IPS DF 6.9 (cell line): ENCODE results near the gene HIGD1C.
"Not testable (repeated sequence)": the region's sequence is repeated elsewhere in the genome, so short reads cannot be mapped to it uniquely, and the experiment has no call there.

Experiments
- DNase-seq: peaks from one replicate; pipeline ENCODE4 v3.0.0-alpha.2; 2013; ENCODE audit warnings: low read depth, low spot score
- H3K27ac ChIP-seq: one replicate; pipeline ENCODE4 v1.5.1; 2013; ENCODE audit warnings: low read length, control low read depth
- H3K27me3 ChIP-seq: 2 replicates; pipeline ENCODE4 v1.6.1; 2013; ENCODE audit warnings: mild to moderate bottlenecking, low read length; ENCODE audit not compliant: control insufficient read depth, insufficient read depth
- H3K36me3 ChIP-seq: 2 replicates; pipeline ENCODE4 v1.6.1; 2013; ENCODE audit warnings: low read length; ENCODE audit not compliant: control insufficient read depth, insufficient read depth
- H3K4me1 ChIP-seq: 2 replicates; pipeline ENCODE4 v1.6.1; 2013; ENCODE audit warnings: low read length; ENCODE audit not compliant: control insufficient read depth, insufficient read depth
- H3K4me3 ChIP-seq: 2 replicates; pipeline ENCODE4 v1.5.1; 2013; ENCODE audit warnings: mild to moderate bottlenecking, low read length
- H3K9me3 ChIP-seq: 2 replicates; pipeline ENCODE4 v1.6.1; 2013; ENCODE audit warnings: low read length, inconsistent platforms; ENCODE audit not compliant: control insufficient read depth, insufficient read depth
- WGBS: extraction: QIAGEN DNeasy Blood & Tissue Kit; methylation state at CpG from one replicate; pipeline ENCODE4 v1.1.7; 2013; ENCODE audit warnings: mixed read lengths, missing lambda C conversion rate; ENCODE audit not compliant: insufficient read length, insufficient coverage; 5-methylcytosine and 5-hydroxymethylcytosine counted together

The HIGD1C gene

DNA sequence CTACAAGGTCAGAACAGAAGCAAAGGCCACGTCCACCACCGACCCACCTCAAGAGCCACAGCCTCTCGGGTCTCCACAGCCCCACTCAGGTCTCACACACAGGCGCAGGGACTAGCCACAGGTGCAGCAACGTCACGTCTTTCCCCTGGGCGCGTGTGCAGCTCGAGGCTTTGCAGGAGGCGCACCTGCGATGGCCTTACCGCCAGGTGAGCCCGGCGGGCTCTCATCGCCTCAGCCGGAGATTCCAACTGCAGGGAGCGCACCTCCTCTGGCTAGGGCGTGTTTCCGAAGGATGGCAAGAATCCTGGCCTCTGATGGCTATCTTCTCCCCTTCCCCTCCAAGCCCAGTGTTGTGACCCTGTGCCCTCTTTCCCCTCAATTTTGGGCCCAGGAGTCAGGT lies at the start of gene HIGD1C:
HIGD1C (plus strand) TSS at position 35 of the 400 bp plus-strand sequence. CDS start 1,455 bp downstream, outside the sequence.
- no peak for DNase-seq
- Histone ChIP-seq H3K4me1 (no peaks in the 10 kb centered on the region), H3K9me3 (no peaks in the 10 kb centered on the region), H3K27ac (no peak within 1 kb of the TSS), H3K27me3 (no peaks in the 10 kb centered on the region), H3K36me3 (no peaks in the 10 kb centered on the region), H3K4me3 (no peak within 1 kb of the TSS)
- WGBS, result no CpG with 5 or more reads among the region's 19 CpGs

DNA sequence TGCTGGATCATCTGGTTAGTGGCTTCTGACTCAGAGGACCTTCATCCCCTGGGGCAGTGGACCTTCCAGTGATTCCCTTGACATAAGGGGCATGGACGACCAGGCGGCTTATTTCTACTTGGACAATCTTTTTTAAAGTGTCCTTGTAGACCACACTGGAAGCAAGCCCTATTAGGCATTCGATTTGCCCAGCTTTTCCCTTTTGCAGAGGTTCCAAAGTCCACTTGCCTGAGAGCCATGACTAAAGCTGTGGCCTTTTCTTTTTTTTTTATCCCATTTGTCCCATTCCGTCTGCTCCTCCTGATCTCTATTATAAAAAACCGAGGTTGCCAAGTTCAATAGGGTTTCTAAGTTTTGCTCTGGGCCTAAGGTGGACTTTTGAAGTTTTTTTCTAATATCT lies 43.9 kb upstream of the HIGD1C start:
- not testable (repeated sequence) for H3K27ac ChIP-seq, DNase-seq

DNA sequence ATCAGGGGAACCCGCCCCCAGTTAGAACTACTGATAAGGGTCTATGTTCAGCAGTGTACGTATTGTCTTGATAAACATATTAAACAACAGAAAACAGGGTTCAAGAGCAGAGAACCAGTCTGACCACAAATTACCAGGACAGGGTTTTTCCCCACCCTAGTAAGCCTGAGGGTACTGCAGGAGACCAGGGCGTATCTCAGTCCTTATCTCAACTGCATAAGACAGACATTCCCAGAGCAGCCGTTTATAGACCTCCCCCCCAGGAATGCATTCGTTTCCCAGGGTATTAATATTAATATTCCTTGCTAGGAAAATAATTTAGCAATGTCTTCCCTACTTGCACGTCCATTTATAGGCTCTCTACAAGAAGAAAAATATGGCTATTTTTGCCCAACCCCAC lies 40.0 kb upstream of the HIGD1C start:
- H3K36me3 ChIP-seq, H3K9me3 ChIP-seq, H3K27me3 ChIP-seq, DNase-seq, H3K4me1 ChIP-seq, H3K27ac ChIP-seq, H3K4me3 ChIP-seq: not testable (repeated sequence)
- WGBS, result no CpG with 5 or more reads among the region's 6 CpGs

More for the DNA sequence above, 43.9 kb upstream of the HIGD1C start:
- H3K4me3 ChIP-seq, H3K27me3 ChIP-seq, H3K4me1 ChIP-seq, H3K36me3 ChIP-seq, H3K9me3 ChIP-seq: not testable (repeated sequence)
- WGBS, result no CpG with 5 or more reads among the region's 5 CpGs

DNA sequence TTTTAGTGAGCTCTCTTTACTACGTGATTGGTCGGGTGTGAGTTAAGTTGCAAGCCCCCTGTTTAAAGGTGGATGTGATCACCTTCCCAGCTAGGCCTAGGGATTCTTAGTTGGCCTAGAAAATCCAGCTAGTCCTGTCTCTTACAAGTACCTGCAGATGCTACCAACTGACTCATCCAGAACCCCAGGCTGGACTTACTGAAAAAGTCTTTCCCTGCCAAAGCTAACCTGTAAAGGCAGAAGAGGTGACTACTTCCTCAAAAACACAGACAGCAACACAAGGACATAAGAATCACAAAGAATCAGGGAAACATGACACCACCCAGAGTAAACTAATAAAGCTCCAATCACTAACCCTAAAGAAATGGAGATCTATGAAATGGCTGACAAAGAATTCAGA lies 39.1 kb upstream of the HIGD1C start:
- Histone ChIP-seq H3K27me3 (no peaks in the 10 kb centered on the region), H3K36me3 (no peaks in the 10 kb centered on the region), H3K4me1 (no peaks in the 10 kb centered on the region), H3K4me3 (no peak overlapping the region), H3K27ac (no peak overlapping the region), H3K9me3 (peaks cover 4% of the 10 kb centered on the region; the same call in 1 of the 2 replicates)
- DNase-seq, result no peak
- WGBS, result no CpG with 5 or more reads among the region's 2 CpGs

DNA sequence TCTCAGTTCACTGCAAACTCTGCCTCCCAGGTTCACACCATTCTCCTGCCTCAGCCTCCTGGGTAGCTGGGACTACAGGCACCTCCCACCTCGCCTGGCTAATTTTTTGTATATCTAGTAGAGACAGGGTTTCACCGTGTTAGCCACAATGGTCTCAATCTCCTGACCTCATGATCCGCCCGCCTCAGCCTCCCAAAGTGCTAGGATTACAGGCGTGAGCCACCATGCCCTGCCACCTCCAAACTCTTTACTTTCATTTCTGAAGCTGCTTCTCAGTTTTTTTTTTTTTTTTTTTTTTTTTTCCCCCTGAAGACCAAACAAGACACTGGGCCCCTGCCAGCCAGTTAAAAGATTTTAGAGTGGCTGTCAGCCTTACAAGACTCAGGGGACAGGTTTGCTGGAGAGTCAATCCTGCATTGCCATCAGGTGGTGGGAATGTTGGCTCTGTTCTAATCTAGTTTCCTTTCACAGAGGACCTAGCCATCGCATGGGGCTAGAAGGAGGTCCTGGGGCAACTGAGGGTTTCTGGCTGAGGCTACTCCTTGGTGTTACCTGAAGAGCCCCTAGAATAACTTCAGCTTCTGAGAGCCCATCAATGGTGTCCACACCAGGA lies 37.4 kb upstream of the HIGD1C start:
- no peak for DNase-seq
- H3K36me3 ChIP-seq, result no peaks in the 10 kb centered on the region
- no CpG with 5 or more reads among the region's 6 CpGs for WGBS
- H3K4me3 ChIP-seq, result no peak overlapping the region
- no peaks in the 10 kb centered on the region for H3K27me3 ChIP-seq
- H3K4me1 ChIP-seq, result no peaks in the 10 kb centered on the region
- peaks cover 4% of the 10 kb centered on the region; the same call in 1 of the 2 replicates for H3K9me3 ChIP-seq
- H3K27ac ChIP-seq, result no peak overlapping the region

DNA sequence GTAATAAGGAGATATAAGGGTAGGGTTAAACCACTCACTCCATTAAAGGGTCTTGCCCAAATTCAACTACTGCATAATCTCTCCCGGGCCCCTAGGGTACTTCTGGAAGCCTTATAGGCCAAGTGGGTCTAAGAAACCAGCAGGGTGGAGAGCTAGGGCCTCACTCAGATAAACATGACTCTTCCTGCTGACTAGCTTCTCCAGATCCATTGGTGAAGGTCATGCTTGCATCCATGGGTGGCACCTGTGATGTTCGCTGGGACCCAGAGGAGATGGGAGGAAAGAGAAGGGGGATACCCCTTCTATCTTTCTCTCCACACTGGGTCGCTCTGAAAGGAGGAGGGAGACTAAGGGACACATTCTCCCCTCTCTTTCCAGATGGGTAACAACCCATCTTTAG lies 36.1 kb upstream of the HIGD1C start:
- no CpG with 5 or more reads among the region's 3 CpGs for WGBS
- Histone ChIP-seq H3K4me1 (no peaks in the 10 kb centered on the region), H3K36me3 (no peaks in the 10 kb centered on the region), H3K27me3 (no peaks in the 10 kb centered on the region), H3K9me3 (peaks cover 4% of the 10 kb centered on the region; the same call in 1 of the 2 replicates), H3K27ac (no peak overlapping the region), H3K4me3 (no peak overlapping the region)
- DNase-seq, result no peak

DNA sequence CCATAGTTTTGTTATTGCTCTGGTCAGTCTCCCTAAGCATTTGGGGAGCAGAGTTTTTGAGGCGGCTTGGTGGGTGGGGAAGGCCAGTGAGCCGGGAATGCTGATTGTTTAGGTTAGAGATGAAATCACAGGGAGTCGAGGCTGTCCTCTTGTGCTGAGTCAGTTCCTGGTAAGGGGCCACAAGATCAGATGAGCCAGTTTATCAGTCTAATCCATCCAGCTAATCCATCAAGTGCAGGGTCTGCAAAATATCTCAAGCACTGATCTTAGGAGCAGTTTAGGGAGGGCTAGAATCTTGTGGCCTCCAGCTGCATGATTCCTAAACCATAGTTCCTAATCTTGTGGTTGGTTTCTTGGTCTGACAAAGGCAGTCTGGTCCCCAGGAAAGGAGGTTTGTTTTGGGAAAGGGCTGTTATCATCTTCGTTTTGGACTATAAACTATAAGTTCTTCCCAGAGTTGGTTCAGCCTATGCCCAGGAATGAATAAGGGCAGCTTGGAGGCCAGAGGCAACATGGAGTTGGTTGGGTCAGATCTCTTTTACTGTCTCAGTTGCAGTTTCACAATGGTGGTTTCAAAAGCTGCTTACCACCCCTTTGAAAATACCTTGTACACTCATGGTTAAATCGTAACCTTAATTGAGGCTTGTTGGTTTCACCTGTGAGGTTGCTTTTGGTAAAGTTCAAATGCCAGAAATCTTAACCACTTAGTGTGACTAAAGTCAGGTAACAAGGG lies 33.6 kb upstream of the HIGD1C start:
- Histone ChIP-seq H3K36me3 (no peaks in the 10 kb centered on the region), H3K9me3 (peaks cover 2% of the 10 kb centered on the region; the same call in 1 of the 2 replicates), H3K4me1 (no peaks in the 10 kb centered on the region), H3K27me3 (no peaks in the 10 kb centered on the region), H3K4me3 (no peak overlapping the region), H3K27ac (no peak overlapping the region)
- DNase-seq, result no peak
- no CpG with 5 or more reads among the region's 5 CpGs for WGBS

DNA sequence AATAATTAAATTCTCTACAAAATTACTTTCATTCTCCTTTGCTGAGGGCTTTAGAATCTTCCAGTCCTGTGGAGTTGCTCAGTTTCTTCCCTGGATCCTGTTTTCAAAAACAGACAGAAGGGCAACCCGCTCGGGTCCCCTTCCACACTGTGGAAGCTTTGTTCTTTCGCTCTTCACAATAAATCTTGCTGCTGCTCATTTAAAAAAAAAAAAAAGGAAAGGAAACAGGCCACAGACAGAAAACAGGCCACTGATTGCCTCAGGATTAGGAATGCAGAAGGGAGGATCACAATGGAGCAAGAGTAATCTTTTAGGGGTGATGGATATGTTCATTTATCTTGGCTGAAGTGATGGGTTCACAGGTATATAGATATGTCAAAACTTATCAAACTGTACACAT lies 29.5 kb upstream of the HIGD1C start:
- no CpG with 5 or more reads among the region's 3 CpGs for WGBS
- Histone ChIP-seq H3K4me1 (no peaks in the 10 kb centered on the region), H3K27ac (no peak overlapping the region), H3K36me3 (no peaks in the 10 kb centered on the region), H3K27me3 (no peaks in the 10 kb centered on the region), H3K4me3 (no peak overlapping the region), H3K9me3 (no peaks in the 10 kb centered on the region)
- DNase-seq, result no peak

DNA sequence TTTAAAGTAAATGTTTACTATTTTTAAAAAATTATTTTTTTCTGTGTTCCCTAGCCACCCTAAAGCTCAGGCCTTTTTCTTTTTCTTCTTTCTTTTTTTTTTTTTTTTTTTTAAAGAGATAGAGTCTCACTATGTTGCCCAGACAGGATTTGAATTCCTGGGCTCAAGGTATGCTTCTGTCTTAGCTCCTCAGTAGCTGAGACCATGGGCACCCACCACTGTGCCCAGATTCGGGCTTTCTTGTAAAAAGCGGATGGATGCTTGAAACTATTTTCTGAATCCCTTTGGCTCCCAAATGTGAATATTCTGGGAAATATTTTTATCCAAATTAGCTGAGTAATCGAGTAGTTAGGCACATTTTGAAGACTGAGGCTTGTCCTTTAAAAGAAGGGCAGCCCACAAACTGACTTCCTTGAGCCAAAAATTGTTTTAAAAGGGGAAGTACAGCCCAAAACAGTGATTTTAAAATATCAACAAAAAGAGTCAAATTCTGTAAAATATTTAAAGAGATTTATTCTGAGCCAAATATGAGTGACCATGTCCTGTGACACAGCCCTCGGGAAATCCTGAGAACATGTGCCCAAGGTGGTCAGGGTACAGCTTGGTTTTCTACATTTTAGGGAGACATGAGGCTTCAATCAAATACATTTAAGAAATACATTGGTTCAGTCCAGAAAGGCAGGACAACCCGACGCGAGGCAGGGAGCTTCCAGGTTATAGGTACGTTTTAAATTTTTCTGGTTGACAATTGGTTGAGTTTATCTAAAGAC lies 28.8 kb upstream of the HIGD1C start:
- H3K4me3 ChIP-seq, result no peak overlapping the region
- H3K36me3 ChIP-seq, result no peaks in the 10 kb centered on the region
- no CpG with 5 or more reads among the region's 8 CpGs for WGBS

DNA sequence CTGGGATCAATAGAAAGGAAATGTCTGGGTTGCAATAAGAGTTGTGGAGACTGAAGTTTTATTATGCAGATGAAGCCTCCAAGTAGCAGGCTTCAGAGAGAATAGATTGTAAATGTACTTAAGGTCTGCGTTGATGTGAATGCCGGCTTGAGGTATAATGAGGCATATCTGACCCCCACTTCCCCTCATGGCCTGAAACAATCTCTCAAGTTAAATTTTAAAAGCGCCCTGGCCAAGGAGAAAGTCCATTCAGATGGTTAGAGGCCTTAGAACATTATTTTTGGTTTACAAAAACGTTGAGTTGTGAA lies 28.3 kb upstream of the HIGD1C start:
- no peak overlapping the region for H3K27ac ChIP-seq
- no peak for DNase-seq
- H3K4me3 ChIP-seq, result no peak overlapping the region
- H3K9me3 ChIP-seq, result no peaks in the 10 kb centered on the region
- no peaks in the 10 kb centered on the region for H3K27me3 ChIP-seq
- WGBS, result no CpG with 5 or more reads among the region's 4 CpGs
- H3K4me1 ChIP-seq, result no peaks in the 10 kb centered on the region
- H3K36me3 ChIP-seq, result no peaks in the 10 kb centered on the region

More for the DNA sequence above, 28.8 kb upstream of the HIGD1C start:
- Histone ChIP-seq H3K27ac (no peak overlapping the region), H3K4me1 (no peaks in the 10 kb centered on the region), H3K27me3 (no peaks in the 10 kb centered on the region), H3K9me3 (no peaks in the 10 kb centered on the region)
- no peak for DNase-seq
